Suppressor macrophage treated with lipopolysaccharide for 1 hour (primary cell): ENCODE results near the gene JAG1.

ENCODE experiments used
- DNase-seq, 3 donors: peaks; one replicate each; pipeline ENCODE4 v3.0.0-alpha.2; 2020 to 2022

Gene JAG1

GRCh38 chr20:10696650-10697049, 22.9 kb upstream of the JAG1 start:
- DNase-seq: peak; percentile 23 to 34 (median 24)

GRCh38 chr20:10689385-10689784, 15.6 kb upstream of the JAG1 start:
- DNase-seq: no peak

- no peak for DNase-seq
These were observed 14.1 kb upstream of the JAG1 start for GRCh38 chr20:10687895-10688294.

GRCh38 chr20:10686356-10687133, 12.7 kb upstream of the JAG1 start:
- no peak for DNase-seq

- no peak for DNase-seq
These were observed 9.7 kb upstream of the JAG1 start for GRCh38 chr20:10683537-10683936.

GRCh38 chr20:10682939-10683338, 9.1 kb upstream of the JAG1 start:
- peak; percentile 58 to 71 (median 65) for DNase-seq

- no peak for DNase-seq
These were observed 7.7 kb upstream of the JAG1 start for GRCh38 chr20:10681494-10681893.

GRCh38 chr20:10680571-10680970, 6.8 kb upstream of the JAG1 start:
- no peak for DNase-seq

- no peak for DNase-seq
These were observed 5.5 kb upstream of the JAG1 start for GRCh38 chr20:10679269-10679668.

GRCh38 chr20:10676518-10676917, 2.7 kb upstream of the JAG1 start:
- peak; percentile 81 to 84 (median 82) for DNase-seq

- DNase-seq: peak in 1 of 3 donors; percentile 1
These were observed 1.6 kb upstream of the JAG1 start for GRCh38 chr20:10675450-10675848.

- DNase-seq: peak; percentile 76 to 87 (median 77)
These were observed 1.1 kb upstream of the JAG1 start for GRCh38 chr20:10674684-10675449.

GRCh38 chr20:10673176-10673841, 490 bp downstream of the JAG1 start:
- DNase-seq: peak; percentile 35 to 65 (median 46)

- DNase-seq: peak; percentile 71 to 80 (median 77)
These were observed 1.1 kb downstream of the JAG1 start for GRCh38 chr20:10672624-10673127.

GRCh38 chr20:10671919-10672623, 1.7 kb downstream of the JAG1 start:
- peak; percentile 54 to 87 (median 59) for DNase-seq

- peak; percentile 89 to 92 (median 92) for DNase-seq
These were observed 2.4 kb downstream of the JAG1 start for GRCh38 chr20:10671221-10671918.

- peak in 1 of 3 donors; percentile 2 for DNase-seq
These were observed 3.1 kb downstream of the JAG1 start for GRCh38 chr20:10670501-10671220.

- peak in 1 of 3 donors; percentile 5 for DNase-seq
These were observed 3.9 kb downstream of the JAG1 start for GRCh38 chr20:10669843-10670446.

- DNase-seq: peak in 1 of 3 donors; percentile 3
These were observed 5.0 kb downstream of the JAG1 start for GRCh38 chr20:10668677-10669368.

GRCh38 chr20:10667560-10668167, 6.1 kb downstream of the JAG1 start:
- no peak for DNase-seq
